ENCODE measurements around the gene CCDC12. TPM values are rescaled to one million over a fixed set of nuclear protein-coding genes. Genes with fewer than 3 reads are reported as not detected.

The CCDC12 gene
- total and polyA plus RNA-seq, 7 donors, result 33.1 to 80.9 (median 41.0) TPM

GRCh38 chr3:46902188-46902631 lies 74.3 kb downstream of the CCDC12 start:
- Histone ChIP-seq H3K27ac (no peak overlapping the region), H3K4me1 (peaks cover 0 to 14% (median 12%) of the 10 kb centered on the region in 4 donors), H3K4me3 (no peak overlapping the region), H3K36me3 (no peaks in the 10 kb centered on the region), H3K27me3 (peaks cover 12 to 27% (median 14%) of the 10 kb centered on the region in 3 donors), H3K9me3 (no peaks in the 10 kb centered on the region)
- intact Hi-C loops (cut with DNase I), result no loop called here
- DNase-seq, result no peak
- TF ChIP-seq EP300 (IDR thresholded peaks at IDR 0.05), result no peak
- no peak for TF ChIP-seq POLR2AphosphoS5 (IDR thresholded peaks at IDR 0.05)
- no peak for TF ChIP-seq CTCF (IDR thresholded peaks at IDR 0.05)
- TF ChIP-seq POLR2A (IDR thresholded peaks at IDR 0.05), result no peak
- WGBS, 2 donors, result 92% methylated on average over 15 of the region's 15 CpGs

GRCh38 chr3:46901591-46902187 lies 74.9 kb downstream of the CCDC12 start:
- Histone ChIP-seq H3K27ac (no peak overlapping the region), H3K4me1 (peaks cover 0 to 14% (median 12%) of the 10 kb centered on the region in 4 donors), H3K9me3 (no peaks in the 10 kb centered on the region), H3K4me3 (no peak overlapping the region), H3K36me3 (no peaks in the 10 kb centered on the region), H3K27me3 (peaks cover 12 to 27% (median 14%) of the 10 kb centered on the region in 3 donors)
- DNase-seq, result no peak
- 88 to 92% methylated on average over 17 of the region's 17 CpGs for WGBS, 2 donors
- intact Hi-C loops (cut with DNase I), result no loop called here
- TF ChIP-seq POLR2A (IDR thresholded peaks at IDR 0.05), result no peak

GRCh38 chr3:46901061-46901460 lies 75.5 kb downstream of the CCDC12 start:
- peaks cover 12 to 31% (median 14%) of the 10 kb centered on the region in 3 donors for H3K27me3 ChIP-seq
- H3K36me3 ChIP-seq, result no peaks in the 10 kb centered on the region
- TF ChIP-seq EP300 (IDR thresholded peaks at IDR 0.05) (no peak), POLR2A (IDR thresholded peaks at IDR 0.05) (no peak), CTCF (IDR thresholded peaks at IDR 0.05) (no peak), POLR2AphosphoS5 (IDR thresholded peaks at IDR 0.05) (no peak)
- no peak for DNase-seq
- peaks cover 0 to 14% (median 12%) of the 10 kb centered on the region in 4 donors for H3K4me1 ChIP-seq
- no peak overlapping the region for H3K4me3 ChIP-seq
- no peak overlapping the region for H3K27ac ChIP-seq
- intact Hi-C loops (cut with DNase I), result no loop called here
- WGBS, 2 donors, result 75 to 82% methylated on average over 3 of the region's 3 CpGs
- H3K9me3 ChIP-seq, result no peaks in the 10 kb centered on the region

GRCh38 chr3:46900356-46900755 lies 76.2 kb downstream of the CCDC12 start:
- Histone ChIP-seq H3K4me1 (peaks cover 0 to 14% (median 12%) of the 10 kb centered on the region in 4 donors), H3K9me3 (no peaks in the 10 kb centered on the region), H3K4me3 (no peak overlapping the region), H3K36me3 (no peaks in the 10 kb centered on the region), H3K27me3 (peaks cover 12 to 31% (median 14%) of the 10 kb centered on the region in 3 donors), H3K27ac (no peak overlapping the region)
- 91% methylated on average over 6 of the region's 6 CpGs for WGBS, 2 donors
- TF ChIP-seq POLR2AphosphoS5 (IDR thresholded peaks at IDR 0.05) (no peak), CTCF (IDR thresholded peaks at IDR 0.05) (no peak), POLR2A (IDR thresholded peaks at IDR 0.05) (no peak), EP300 (IDR thresholded peaks at IDR 0.05) (no peak)
- DNase-seq, result no peak
- intact Hi-C loops (cut with DNase I), result no loop called here

- 93% methylated on average over 5 of the region's 5 CpGs for WGBS, 2 donors
- Histone ChIP-seq H3K9me3 (no peaks in the 10 kb centered on the region), H3K4me3 (no peak overlapping the region), H3K4me1 (peaks cover 0 to 14% (median 12%) of the 10 kb centered on the region in 4 donors), H3K27ac (no peak overlapping the region), H3K36me3 (no peaks in the 10 kb centered on the region), H3K27me3 (peaks cover 12 to 31% (median 14%) of the 10 kb centered on the region in 3 donors)
- intact Hi-C loops (cut with DNase I), result no loop called here
- TF ChIP-seq CTCF (IDR thresholded peaks at IDR 0.05), result no peak
- no peak for TF ChIP-seq EP300 (IDR thresholded peaks at IDR 0.05)
- TF ChIP-seq POLR2A (IDR thresholded peaks at IDR 0.05), result no peak
- no peak for TF ChIP-seq POLR2AphosphoS5 (IDR thresholded peaks at IDR 0.05)
- no peak for DNase-seq
Measured at GRCh38 chr3:46900007-46900292, 76.6 kb downstream of the CCDC12 start.

All from sigmoid colon (tissue), 7 donors.